Central memory CD8-positive, alpha-beta T cell (primary cell): ENCODE data around the gene EXOSC3.
"Not testable (repeated sequence)": the region's sequence is repeated elsewhere in the genome, so short reads cannot be mapped to it uniquely, and the experiment has no call there.

Source experiments
- ATAC-seq: fragments of 150-1000 bp; cut with Tn5 transposase; replicated peaks from 2 replicates; pipeline ENCODE4 v1.10.0; 2022; ENCODE audit warnings: mild to moderate bottlenecking, moderate FRiP score, moderate number of reproducible peaks; ENCODE audit not compliant: poor library complexity, severe bottlenecking; ENCODE audit errors: extremely low read depth
- DNase-seq, 2 donors: peaks; one replicate each; pipeline ENCODE4 v3.0.0; 2021; ENCODE audit warnings: low spot score in 2 of 2
- H3K27ac Mint-ChIP-seq: one replicate; pipeline ENCODE4 v1.8.0; 2022; ENCODE audit warnings: low read depth, mild to moderate bottlenecking, moderate library complexity, mixed read lengths
- H3K27me3 Mint-ChIP-seq: one replicate; pipeline ENCODE4 v1.8.0; 2022; ENCODE audit warnings: mixed read lengths
- H3K36me3 Mint-ChIP-seq: one replicate; pipeline ENCODE4 v1.8.0; 2022; ENCODE audit warnings: mild to moderate bottlenecking, moderate library complexity, mixed read lengths; ENCODE audit not compliant: insufficient read depth
- H3K4me1 Mint-ChIP-seq: one replicate; pipeline ENCODE4 v1.8.0; 2022; ENCODE audit warnings: mixed read lengths
- H3K4me3 Mint-ChIP-seq: one replicate; pipeline ENCODE4 v1.8.0; 2022; ENCODE audit warnings: mild to moderate bottlenecking, moderate library complexity, mixed read lengths
- H3K9me3 Mint-ChIP-seq: one replicate; pipeline ENCODE4 v1.8.0; 2022; ENCODE audit warnings: mixed read lengths

The EXOSC3 gene

GRCh38 chr9:37765263-37765662, 19.6 kb downstream of the EXOSC3 start:
- not testable (repeated sequence) for H3K4me1 Mint-ChIP-seq, ATAC-seq, H3K27me3 Mint-ChIP-seq, H3K4me3 Mint-ChIP-seq, DNase-seq, H3K9me3 Mint-ChIP-seq, H3K27ac Mint-ChIP-seq
- H3K36me3 Mint-ChIP-seq: peaks cover 22% of the 10 kb centered on the region

DNA sequence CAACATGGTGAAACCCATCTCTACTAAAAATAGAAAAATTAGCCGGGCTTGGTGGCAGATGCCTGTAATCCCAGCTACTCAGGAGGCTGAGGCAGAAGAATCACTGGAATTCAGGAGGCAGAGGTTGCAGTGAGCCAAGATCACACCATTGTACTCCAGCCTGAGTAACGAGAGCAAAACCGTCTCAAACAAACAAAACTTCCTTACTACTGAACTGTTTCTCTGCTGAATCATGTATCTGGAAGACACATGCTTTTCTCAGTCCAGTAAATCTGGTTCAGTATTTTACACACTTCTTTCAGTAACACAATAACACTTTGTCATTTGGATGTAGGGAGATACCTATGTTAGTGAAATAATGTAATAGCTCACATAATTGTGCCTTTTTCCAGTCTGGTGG, 23.4 kb downstream of the EXOSC3 start:
- no peak overlapping the region for H3K27ac Mint-ChIP-seq
- no peaks in the 10 kb centered on the region for H3K27me3 Mint-ChIP-seq
- ATAC-seq: no peak

DNA sequence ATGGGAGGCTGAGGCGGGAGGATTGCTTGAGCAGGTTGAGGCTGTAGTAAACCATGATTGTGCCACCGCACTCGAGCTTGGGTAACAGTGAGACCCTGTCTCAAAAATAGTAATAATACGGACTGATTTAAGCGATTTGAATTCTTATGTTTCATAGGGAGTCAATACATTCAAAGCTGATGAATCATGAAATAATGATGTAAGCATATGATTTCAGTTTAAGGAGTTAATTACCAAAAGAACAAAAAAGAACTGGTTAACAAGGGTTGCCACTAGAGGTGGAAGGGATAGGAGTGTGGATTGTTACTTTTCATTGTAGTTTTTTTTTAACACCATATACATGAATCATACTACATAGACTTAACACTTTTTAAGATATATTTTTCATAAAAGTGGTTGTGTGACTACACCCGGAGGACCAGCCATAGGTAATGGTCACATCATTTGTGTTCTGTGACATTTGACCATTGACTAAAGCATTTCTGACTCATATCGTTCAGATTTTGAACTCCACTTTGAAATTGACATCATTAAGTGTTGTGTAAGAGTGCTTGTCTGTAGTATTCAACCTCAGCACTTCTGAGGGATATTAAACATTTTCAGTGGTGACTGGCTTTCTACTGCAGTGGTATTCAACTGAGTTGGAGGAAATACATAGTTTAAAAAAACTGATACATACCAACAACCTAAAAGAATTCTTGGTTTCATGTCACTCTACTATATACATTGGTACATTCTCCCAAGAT, 24.3 kb downstream of the EXOSC3 start:
- Mint-ChIP-seq H3K27me3 (no peaks in the 10 kb centered on the region), H3K4me1 (peaks cover 15% of the 10 kb centered on the region), H3K27ac (no peak overlapping the region), H3K4me3 (no peak overlapping the region), H3K9me3 (no peaks in the 10 kb centered on the region), H3K36me3 (peaks cover 10% of the 10 kb centered on the region)
- ATAC-seq: no peak
- DNase-seq: no peak

More for the DNA sequence above, 23.4 kb downstream of the EXOSC3 start:
- no peak for DNase-seq
- Mint-ChIP-seq H3K4me1 (peaks cover 7% of the 10 kb centered on the region), H3K4me3 (no peak overlapping the region), H3K9me3 (no peaks in the 10 kb centered on the region), H3K36me3 (peaks cover 10% of the 10 kb centered on the region)

- ATAC-seq (no peak), DNase-seq (no peak)
- H3K27me3 Mint-ChIP-seq: no peaks in the 10 kb centered on the region
- no peak overlapping the region for H3K27ac Mint-ChIP-seq
- peaks cover 31% of the 10 kb centered on the region for H3K4me1 Mint-ChIP-seq
- no peaks in the 10 kb centered on the region for H3K9me3 Mint-ChIP-seq
- peaks cover 11% of the 10 kb centered on the region for H3K36me3 Mint-ChIP-seq
- H3K4me3 Mint-ChIP-seq: no peak overlapping the region
Observed at GRCh38 chr9:37758747-37759146, 26.1 kb downstream of the EXOSC3 start.

DNA sequence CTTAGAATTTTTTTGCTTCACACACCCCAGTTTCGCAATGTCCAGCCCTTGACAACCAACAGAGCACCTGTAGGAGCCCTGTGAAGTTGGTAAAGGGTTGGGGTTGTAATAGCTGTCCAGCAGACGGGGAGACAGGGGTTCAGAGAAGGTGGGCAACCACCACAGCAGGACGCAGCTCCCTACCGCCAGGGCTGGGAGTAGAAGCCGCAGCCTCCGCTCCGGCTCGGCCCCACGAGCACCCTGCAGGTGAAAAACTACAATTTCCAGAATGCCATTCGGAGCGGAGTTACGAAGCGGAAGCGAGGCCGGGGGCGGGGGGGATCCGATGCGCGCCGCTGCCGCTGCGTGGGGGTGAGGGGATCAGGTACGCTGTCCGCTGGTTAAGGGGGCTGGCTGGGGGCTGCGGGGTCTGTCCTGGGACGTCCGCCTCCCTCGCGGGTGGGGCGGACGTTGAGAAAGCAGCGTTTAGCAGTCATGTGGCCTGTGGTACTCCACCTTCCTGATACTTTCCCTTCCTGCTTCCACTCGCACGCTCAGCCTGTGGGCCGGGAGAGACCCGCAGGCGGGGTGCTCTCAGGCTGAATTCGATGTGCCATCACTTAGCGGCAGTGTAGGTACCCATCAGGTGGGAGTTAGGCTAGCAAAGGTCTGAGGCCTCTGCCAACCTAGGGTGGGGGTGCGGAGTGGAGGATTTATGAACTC, 31.2 kb downstream of the EXOSC3 start, which contains the start of gene TRMT10B:
TRMT10B (plus strand) TSS at position 317 of the 702 bp plus-strand sequence. CDS start 8,127 bp downstream, outside the sequence.
- peak; percentile 86 for ATAC-seq
- Mint-ChIP-seq H3K27ac (peak within 1 kb of the TSS; percentile 91), H3K4me1 (peaks cover 29% of the 10 kb centered on the region), H3K9me3 (no peaks in the 10 kb centered on the region), H3K27me3 (no peaks in the 10 kb centered on the region), H3K4me3 (peak within 1 kb of the TSS; percentile 82), H3K36me3 (peaks cover 6% of the 10 kb centered on the region)
- peak; percentile 32 to 35 for DNase-seq

- ATAC-seq (no peak), DNase-seq (no peak)
- peak overlapping the region; percentile 82 for H3K4me3 Mint-ChIP-seq
- H3K36me3 Mint-ChIP-seq: peaks cover 6% of the 10 kb centered on the region
- H3K4me1 Mint-ChIP-seq: peaks cover 24% of the 10 kb centered on the region
- H3K9me3 Mint-ChIP-seq: no peaks in the 10 kb centered on the region
- peak overlapping the region; percentile 91 for H3K27ac Mint-ChIP-seq
- no peaks in the 10 kb centered on the region for H3K27me3 Mint-ChIP-seq
Observed at GRCh38 chr9:37752642-37753488, 32.0 kb downstream of the EXOSC3 start.

- H3K4me3 Mint-ChIP-seq, H3K9me3 Mint-ChIP-seq, H3K36me3 Mint-ChIP-seq, H3K27ac Mint-ChIP-seq, DNase-seq, ATAC-seq, H3K27me3 Mint-ChIP-seq: not testable (repeated sequence)
- H3K4me1 Mint-ChIP-seq: peaks cover 24% of the 10 kb centered on the region
Observed at GRCh38 chr9:37752112-37752511, 32.8 kb downstream of the EXOSC3 start.

- not testable (repeated sequence) for ATAC-seq
Observed at GRCh38 chr9:37751704-37752103, 33.2 kb downstream of the EXOSC3 start.

DNA sequence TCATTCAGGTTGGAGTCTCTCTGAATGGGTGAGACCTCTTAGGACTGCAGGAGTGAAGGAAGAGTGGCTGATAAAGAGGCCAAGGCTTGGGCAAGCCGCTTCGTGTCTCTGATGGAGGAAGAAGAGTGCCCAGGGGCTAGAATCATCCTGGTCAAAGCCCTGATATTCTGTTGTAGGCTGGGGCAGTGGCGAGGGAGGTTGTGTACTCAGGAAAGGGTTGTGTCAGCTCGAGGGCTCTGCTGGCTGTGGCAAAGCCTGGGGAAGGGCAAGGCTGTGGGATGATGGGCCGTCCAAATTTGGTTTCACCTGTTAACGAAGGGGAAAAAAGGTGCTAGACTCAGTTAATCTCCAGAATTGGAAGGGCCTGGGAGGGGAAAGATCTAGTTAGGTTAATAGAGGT, 33.7 kb downstream of the EXOSC3 start:
- ATAC-seq: no peak
- Mint-ChIP-seq H3K9me3 (no peaks in the 10 kb centered on the region), H3K27ac (no peak overlapping the region), H3K27me3 (no peaks in the 10 kb centered on the region), H3K4me1 (peaks cover 22% of the 10 kb centered on the region), H3K36me3 (peaks cover 8% of the 10 kb centered on the region), H3K4me3 (no peak overlapping the region)
- no peak for DNase-seq

More at GRCh38 chr9:37751704-37752103, 33.2 kb downstream of the EXOSC3 start:
- DNase-seq, H3K36me3 Mint-ChIP-seq, H3K27me3 Mint-ChIP-seq, H3K9me3 Mint-ChIP-seq, H3K4me3 Mint-ChIP-seq, H3K27ac Mint-ChIP-seq: not testable (repeated sequence)
- H3K4me1 Mint-ChIP-seq: peaks cover 24% of the 10 kb centered on the region

GRCh38 chr9:37749129-37749528, 35.7 kb downstream of the EXOSC3 start:
- DNase-seq: no peak
- no peaks in the 10 kb centered on the region for H3K27me3 Mint-ChIP-seq

GRCh38 chr9:37747271-37747753, 37.6 kb downstream of the EXOSC3 start:
- Mint-ChIP-seq H3K27ac (no peak overlapping the region), H3K36me3 (peaks cover 2% of the 10 kb centered on the region), H3K9me3 (no peaks in the 10 kb centered on the region), H3K4me1 (no peaks in the 10 kb centered on the region), H3K27me3 (no peaks in the 10 kb centered on the region), H3K4me3 (no peak overlapping the region)
- ATAC-seq (peak; percentile 60), DNase-seq (peak in 1 of 2 donors; percentile 28)

More at GRCh38 chr9:37749129-37749528, 35.7 kb downstream of the EXOSC3 start:
- Mint-ChIP-seq H3K4me3 (no peak overlapping the region), H3K36me3 (peaks cover 8% of the 10 kb centered on the region), H3K4me1 (peaks cover 4% of the 10 kb centered on the region), H3K9me3 (no peaks in the 10 kb centered on the region), H3K27ac (no peak overlapping the region)
- ATAC-seq: no peak
